ENCODE measurements around the gene CFDP1. TPM values are rescaled to one million over a fixed set of nuclear protein-coding genes. Genes with fewer than 3 reads are reported as not detected.

The CFDP1 gene
- polyA plus RNA-seq, 1 donor from 2014 or later = 31.5 TPM

- peaks cover 0 to 4% (median 3%) of the 10 kb centered on the region in 3 donors for H3K4me1 Mint-ChIP-seq
- no peaks in the 10 kb centered on the region for H3K36me3 Mint-ChIP-seq
- H3K9me3 Mint-ChIP-seq = no peaks in the 10 kb centered on the region
- H3K27ac Mint-ChIP-seq = no peak overlapping the region
- no peak overlapping the region for H3K4me3 Mint-ChIP-seq
- peaks cover 49% of the 10 kb centered on the region for H3K27me3 Mint-ChIP-seq
Observed at GRCh38 chr16:75252946-75253911, 180.1 kb downstream of the CFDP1 start.

GRCh38 chr16:75252049-75252864 lies 181.0 kb downstream of the CFDP1 start:
- Mint-ChIP-seq H3K27me3 (peaks cover 48% of the 10 kb centered on the region), H3K4me3 (peak overlapping the region in 3 of 4 donors; percentile 58 to 88 (median 68)), H3K9me3 (no peaks in the 10 kb centered on the region), H3K36me3 (no peaks in the 10 kb centered on the region), H3K4me1 (peaks cover 0 to 4% (median 3%) of the 10 kb centered on the region in 3 donors), H3K27ac (no peak overlapping the region)

GRCh38 chr16:75251280-75252048 lies 181.8 kb downstream of the CFDP1 start, which contains the start of gene BCAR1:
BCAR1 (minus strand) TSS chr16:75251624; CDS start chr16:75251482, 142 bp downstream.
- H3K27me3 Mint-ChIP-seq = peaks cover 53% of the 10 kb centered on the region
- peak within 1 kb of the TSS in 1 of 3 donors; percentile 53 for H3K27ac Mint-ChIP-seq
- no peaks in the 10 kb centered on the region for H3K9me3 Mint-ChIP-seq
- no peaks in the 10 kb centered on the region for H3K36me3 Mint-ChIP-seq
- H3K4me3 Mint-ChIP-seq = peak within 1 kb of the TSS in 3 of 4 donors; percentile 58 to 88 (median 68)
- peaks cover 0 to 4% (median 3%) of the 10 kb centered on the region in 3 donors for H3K4me1 Mint-ChIP-seq

- Mint-ChIP-seq H3K4me1 (peaks cover 0 to 4% (median 3%) of the 10 kb centered on the region in 3 donors), H3K4me3 (no peak overlapping the region)
Observed at GRCh38 chr16:75250809-75251279, 182.5 kb downstream of the CFDP1 start.

GRCh38 chr16:75250089-75250808 lies 183.1 kb downstream of the CFDP1 start:
- Mint-ChIP-seq H3K9me3 (no peaks in the 10 kb centered on the region), H3K4me3 (peak overlapping the region in 3 of 4 donors; percentile 28 to 82 (median 63)), H3K36me3 (no peaks in the 10 kb centered on the region), H3K27me3 (peaks cover 48% of the 10 kb centered on the region), H3K27ac (peak overlapping the region in 1 of 3 donors; percentile 53), H3K4me1 (peaks cover 0 to 4% (median 4%) of the 10 kb centered on the region in 3 donors)

More at GRCh38 chr16:75250809-75251279, 182.5 kb downstream of the CFDP1 start:
- Mint-ChIP-seq H3K27ac (no peak overlapping the region), H3K36me3 (no peaks in the 10 kb centered on the region), H3K27me3 (peaks cover 54% of the 10 kb centered on the region), H3K9me3 (no peaks in the 10 kb centered on the region)

GRCh38 chr16:75249441-75249840 lies 183.9 kb downstream of the CFDP1 start:
- H3K4me3 Mint-ChIP-seq = peak overlapping the region in 1 of 4 donors; percentile 51
- H3K27ac Mint-ChIP-seq = no peak overlapping the region
- H3K9me3 Mint-ChIP-seq = no peaks in the 10 kb centered on the region
- H3K36me3 Mint-ChIP-seq = no peaks in the 10 kb centered on the region
- peaks cover 5 to 9% (median 8%) of the 10 kb centered on the region in 3 donors for H3K4me1 Mint-ChIP-seq
- H3K27me3 Mint-ChIP-seq = peaks cover 44% of the 10 kb centered on the region

- Mint-ChIP-seq H3K27me3 (peaks cover 44% of the 10 kb centered on the region), H3K4me3 (peak overlapping the region in 1 of 4 donors; percentile 51), H3K27ac (peak overlapping the region in 1 of 3 donors; percentile 43), H3K9me3 (no peaks in the 10 kb centered on the region), H3K36me3 (no peaks in the 10 kb centered on the region), H3K4me1 (peaks cover 5 to 13% (median 9%) of the 10 kb centered on the region in 3 donors)
Observed at GRCh38 chr16:75248536-75249380, 184.5 kb downstream of the CFDP1 start.

GRCh38 chr16:75248142-75248535 lies 185.2 kb downstream of the CFDP1 start:
- no peaks in the 10 kb centered on the region for H3K36me3 Mint-ChIP-seq
- no peak overlapping the region for H3K4me3 Mint-ChIP-seq
- H3K4me1 Mint-ChIP-seq = peaks cover 5 to 13% (median 9%) of the 10 kb centered on the region in 3 donors
- H3K9me3 Mint-ChIP-seq = no peaks in the 10 kb centered on the region
- H3K27ac Mint-ChIP-seq = no peak overlapping the region
- peaks cover 41% of the 10 kb centered on the region for H3K27me3 Mint-ChIP-seq

GRCh38 chr16:75247249-75247648 lies 186.1 kb downstream of the CFDP1 start:
- Mint-ChIP-seq H3K27ac (no peak overlapping the region), H3K4me1 (peaks cover 5 to 13% (median 9%) of the 10 kb centered on the region in 3 donors), H3K27me3 (peaks cover 35% of the 10 kb centered on the region), H3K4me3 (no peak overlapping the region), H3K9me3 (no peaks in the 10 kb centered on the region), H3K36me3 (no peaks in the 10 kb centered on the region)

- Mint-ChIP-seq H3K4me1 (peaks cover 4 to 13% (median 5%) of the 10 kb centered on the region in 3 donors), H3K36me3 (no peaks in the 10 kb centered on the region), H3K9me3 (no peaks in the 10 kb centered on the region), H3K27me3 (peaks cover 32% of the 10 kb centered on the region), H3K4me3 (no peak overlapping the region), H3K27ac (no peak overlapping the region)
Observed at GRCh38 chr16:75246504-75247205, 186.6 kb downstream of the CFDP1 start.

GRCh38 chr16:75244844-75245758 lies 188.2 kb downstream of the CFDP1 start:
- Mint-ChIP-seq H3K27ac (no peak overlapping the region), H3K9me3 (no peaks in the 10 kb centered on the region), H3K36me3 (no peaks in the 10 kb centered on the region), H3K4me1 (peaks cover 4 to 10% (median 5%) of the 10 kb centered on the region in 3 donors), H3K27me3 (peaks cover 27% of the 10 kb centered on the region), H3K4me3 (peak overlapping the region in 1 of 4 donors; percentile 41)
